WTC11 (cell line): ENCODE data around the gene NRN1L.

ENCODE experiments used
- ATF3 ChIP-seq: sonication (generic); formaldehyde crosslinking; conservative IDR thresholded peaks from 2 replicates; pipeline ENCODE4 v1.8.1; 2022; ENCODE audit warnings: mild to moderate bottlenecking, missing genetic modification reagents
- FOXJ3 ChIP-seq: sonication (generic); formaldehyde crosslinking; IDR thresholded peaks from 2 replicates; pipeline ENCODE4 v1.9.0; 2021; ENCODE audit warnings: missing genetic modification reagents, mild to moderate bottlenecking, borderline replicate concordance
- GABPB1 ChIP-seq: sonication (generic); formaldehyde crosslinking; IDR thresholded peaks from 2 replicates; pipeline ENCODE4 v1.8.1; 2023; ENCODE audit warnings: mild to moderate bottlenecking, missing genetic modification reagents
- IRF2 ChIP-seq: sonication (generic); formaldehyde crosslinking; IDR thresholded peaks from 2 replicates; pipeline ENCODE4 v1.8.0; 2022; ENCODE audit warnings: low read depth, missing genetic modification reagents, borderline replicate concordance
- JUN ChIP-seq: sonication (generic); formaldehyde crosslinking; IDR thresholded peaks from 2 replicates; pipeline ENCODE4 v1.8.0; 2023; ENCODE audit warnings: mild to moderate bottlenecking, missing genetic modification reagents
- MXD4 ChIP-seq: fragments of 250-450 bp; sonication (Bioruptor Pico); IDR thresholded peaks from 2 replicates; pipeline ENCODE4 v1.8.0; 2021; ENCODE audit warnings: mild to moderate bottlenecking, moderate library complexity, borderline replicate concordance
- MYBL2 ChIP-seq: sonication (generic); formaldehyde crosslinking; IDR thresholded peaks from 2 replicates; pipeline ENCODE4 v1.8.1; 2023; ENCODE audit warnings: mild to moderate bottlenecking, moderate library complexity, missing genetic modification reagents
- SMAD4 ChIP-seq: sonication (generic); formaldehyde crosslinking; IDR thresholded peaks from 2 replicates; pipeline ENCODE4 v1.8.0; 2022; ENCODE audit warnings: mild to moderate bottlenecking, missing genetic modification reagents
- ZNF263 ChIP-seq: sonication (generic); formaldehyde crosslinking; IDR thresholded peaks from 2 replicates; pipeline ENCODE4 v1.8.1; 2022; ENCODE audit warnings: low read depth, mild to moderate bottlenecking, moderate library complexity, missing genetic modification reagents
- TF ChIP-seq, protein P1 (sequence below): fragments of 200-600 bp; IDR thresholded peaks from 2 replicates; pipeline ENCODE4 v1.8.0; 2022; ENCODE audit warnings: antibody characterized with exemption
- TF ChIP-seq, protein P2 (sequence below): fragments of 250-450 bp; sonication (Bioruptor Pico); IDR thresholded peaks from 2 replicates; pipeline ENCODE4 v2.1.2; 2022; ENCODE audit warnings: mild to moderate bottlenecking, moderate library complexity

- no peak for TF ChIP-seq GABPB1 (CRISPR knock-in tag)
- TF ChIP-seq MYBL2 = no peak
- TF ChIP-seq, protein P1, sequence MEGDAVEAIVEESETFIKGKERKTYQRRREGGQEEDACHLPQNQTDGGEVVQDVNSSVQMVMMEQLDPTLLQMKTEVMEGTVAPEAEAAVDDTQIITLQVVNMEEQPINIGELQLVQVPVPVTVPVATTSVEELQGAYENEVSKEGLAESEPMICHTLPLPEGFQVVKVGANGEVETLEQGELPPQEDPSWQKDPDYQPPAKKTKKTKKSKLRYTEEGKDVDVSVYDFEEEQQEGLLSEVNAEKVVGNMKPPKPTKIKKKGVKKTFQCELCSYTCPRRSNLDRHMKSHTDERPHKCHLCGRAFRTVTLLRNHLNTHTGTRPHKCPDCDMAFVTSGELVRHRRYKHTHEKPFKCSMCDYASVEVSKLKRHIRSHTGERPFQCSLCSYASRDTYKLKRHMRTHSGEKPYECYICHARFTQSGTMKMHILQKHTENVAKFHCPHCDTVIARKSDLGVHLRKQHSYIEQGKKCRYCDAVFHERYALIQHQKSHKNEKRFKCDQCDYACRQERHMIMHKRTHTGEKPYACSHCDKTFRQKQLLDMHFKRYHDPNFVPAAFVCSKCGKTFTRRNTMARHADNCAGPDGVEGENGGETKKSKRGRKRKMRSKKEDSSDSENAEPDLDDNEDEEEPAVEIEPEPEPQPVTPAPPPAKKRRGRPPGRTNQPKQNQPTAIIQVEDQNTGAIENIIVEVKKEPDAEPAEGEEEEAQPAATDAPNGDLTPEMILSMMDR = no peak
- no peak for TF ChIP-seq MXD4
- TF ChIP-seq ATF3 = no peak
- TF ChIP-seq IRF2 = no peak
- TF ChIP-seq, protein P2, sequence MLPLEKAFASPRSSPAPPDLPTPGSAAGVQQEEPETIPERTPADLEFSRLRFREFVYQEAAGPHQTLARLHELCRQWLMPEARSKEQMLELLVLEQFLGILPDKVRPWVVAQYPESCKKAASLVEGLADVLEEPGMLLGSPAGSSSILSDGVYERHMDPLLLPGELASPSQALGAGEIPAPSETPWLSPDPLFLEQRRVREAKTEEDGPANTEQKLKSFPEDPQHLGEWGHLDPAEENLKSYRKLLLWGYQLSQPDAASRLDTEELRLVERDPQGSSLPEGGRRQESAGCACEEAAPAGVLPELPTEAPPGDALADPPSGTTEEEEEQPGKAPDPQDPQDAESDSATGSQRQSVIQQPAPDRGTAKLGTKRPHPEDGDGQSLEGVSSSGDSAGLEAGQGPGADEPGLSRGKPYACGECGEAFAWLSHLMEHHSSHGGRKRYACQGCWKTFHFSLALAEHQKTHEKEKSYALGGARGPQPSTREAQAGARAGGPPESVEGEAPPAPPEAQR (CRISPR knock-in tag) = no peak
- TF ChIP-seq JUN (CRISPR knock-in tag) = no peak
- TF ChIP-seq SMAD4 (CRISPR knock-in tag) = no peak
- TF ChIP-seq ZNF263 (CRISPR knock-in tag) = no peak
- TF ChIP-seq FOXJ3 = no peak
Observed at GRCh38 chr16:67882374-67883145, 2.1 kb upstream of the NRN1L start.
